GM18498 (cell line): ENCODE data around the gene HOXD13.

ENCODE experiments used
- ATAC-seq: cut with Tn5 transposase; IDR thresholded peaks from one replicate; pipeline ENCODE4 v1.9.1; 2021; ENCODE audit warnings: mild to moderate bottlenecking, moderate library complexity; ENCODE audit not compliant: unreplicated experiment

HOXD13 gene

GRCh38 chr2:176105078-176105729 lies 12.7 kb downstream of the HOXD13 start:
- no peak for ATAC-seq

- no peak for ATAC-seq
Observed at GRCh38 chr2:176105730-176106580, 13.4 kb downstream of the HOXD13 start.

DNA sequence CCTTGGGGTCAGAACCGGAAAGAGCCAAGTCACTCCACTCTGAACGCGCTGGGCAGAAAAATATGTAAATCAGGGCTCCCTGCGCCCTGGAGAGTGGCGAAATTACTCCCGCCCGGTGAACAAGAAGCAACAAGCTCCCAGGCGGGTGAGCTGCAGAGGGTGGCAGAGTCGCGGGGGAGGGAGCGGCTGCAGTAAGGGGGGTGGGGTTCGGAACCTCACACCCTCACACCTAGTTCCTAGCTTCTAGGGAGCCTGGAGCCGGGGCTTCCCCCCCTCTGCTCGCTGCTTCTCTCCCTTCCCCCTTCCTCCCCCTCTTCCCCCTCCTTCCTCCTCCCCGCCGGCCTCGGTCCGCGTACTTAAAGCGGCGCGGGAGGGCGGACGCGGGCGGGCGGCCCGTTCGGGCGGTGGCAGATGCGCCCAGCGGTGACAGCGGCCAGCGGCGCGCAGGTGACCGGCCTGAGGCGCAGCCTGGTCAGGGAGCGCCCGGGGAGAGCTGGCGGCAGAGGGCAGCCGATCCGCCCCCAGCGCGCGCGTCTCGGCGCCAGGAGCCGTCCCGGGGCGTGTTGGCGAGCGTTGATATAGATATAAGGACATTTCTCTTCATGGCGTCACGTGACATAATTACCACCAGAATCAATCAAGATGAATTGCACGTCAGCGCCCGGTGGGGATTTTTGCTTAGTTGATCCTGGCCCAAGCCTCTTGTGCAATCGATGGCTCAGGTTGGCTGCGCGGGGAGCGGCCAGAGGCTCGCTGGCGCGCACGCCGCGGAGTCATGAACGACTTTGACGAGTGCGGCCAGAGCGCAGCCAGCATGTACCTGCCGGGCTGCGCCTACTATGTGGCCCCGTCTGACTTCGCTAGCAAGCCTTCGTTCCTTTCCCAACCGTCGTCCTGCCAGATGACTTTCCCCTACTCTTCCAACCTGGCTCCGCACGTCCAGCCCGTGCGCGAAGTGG lies 14.3 kb downstream of the HOXD13 start, which contains the start of gene HOXD11:
TSS of gene HOXD11 (plus strand) at position 700 of the 959 bp plus-strand sequence. CDS start at position 776, 76 bp downstream.
- ATAC-seq, result no peak

DNA sequence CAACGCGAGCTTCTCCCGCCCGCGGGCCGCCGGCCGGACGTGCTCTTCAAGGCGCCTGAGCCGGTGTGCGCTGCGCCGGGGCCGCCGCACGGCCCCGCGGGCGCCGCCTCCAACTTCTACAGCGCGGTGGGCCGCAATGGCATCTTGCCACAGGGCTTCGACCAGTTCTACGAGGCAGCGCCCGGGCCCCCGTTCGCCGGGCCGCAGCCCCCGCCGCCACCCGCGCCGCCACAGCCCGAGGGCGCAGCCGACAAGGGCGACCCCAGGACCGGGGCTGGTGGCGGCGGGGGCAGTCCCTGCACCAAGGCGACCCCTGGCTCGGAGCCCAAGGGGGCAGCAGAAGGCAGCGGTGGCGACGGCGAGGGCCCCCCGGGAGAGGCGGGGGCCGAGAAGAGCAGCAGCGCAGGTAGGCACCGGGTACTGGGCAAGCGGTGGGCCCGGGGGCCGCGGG lies 15.2 kb downstream of the HOXD13 start:
- ATAC-seq, result no peak

DNA sequence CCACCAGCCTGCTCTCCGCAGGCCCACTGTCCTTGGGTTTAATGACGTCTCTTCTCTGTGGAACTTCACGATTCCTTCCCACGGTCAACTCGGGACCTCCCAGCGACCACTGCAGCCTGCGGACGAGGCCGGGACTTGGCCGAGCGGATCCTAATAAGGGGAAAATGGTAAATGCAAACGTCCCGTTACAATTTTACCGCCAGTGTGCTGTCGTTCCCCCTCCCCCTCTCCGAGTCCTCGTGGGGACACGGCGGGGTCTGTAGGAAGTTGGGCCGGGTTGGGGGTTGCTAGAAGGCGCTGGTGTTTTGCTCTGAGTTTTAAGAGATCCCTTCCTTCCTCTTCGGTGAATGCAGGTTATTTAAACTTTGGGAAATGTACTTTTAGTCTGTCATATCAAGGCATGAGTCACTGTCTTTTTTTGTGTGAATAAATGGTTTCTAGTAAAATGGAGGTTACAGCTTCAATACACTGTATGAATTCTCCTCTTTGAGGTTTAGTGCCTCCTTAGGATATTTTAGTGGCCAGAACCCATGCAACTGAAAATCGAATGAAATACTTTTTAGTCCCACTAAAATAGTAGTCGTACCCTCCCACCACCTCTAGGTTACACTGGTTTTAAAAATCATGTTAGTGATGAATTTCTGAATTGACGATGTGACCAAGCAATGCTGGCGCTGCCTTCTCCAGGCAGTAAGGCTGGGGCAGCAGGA lies 16.8 kb downstream of the HOXD13 start:
- ATAC-seq, result no peak

- ATAC-seq, result no peak
Observed at GRCh38 chr2:176109946-176110345, 17.4 kb downstream of the HOXD13 start.

- no peak for ATAC-seq
Observed at GRCh38 chr2:176110415-176111308, 18.1 kb downstream of the HOXD13 start.

DNA sequence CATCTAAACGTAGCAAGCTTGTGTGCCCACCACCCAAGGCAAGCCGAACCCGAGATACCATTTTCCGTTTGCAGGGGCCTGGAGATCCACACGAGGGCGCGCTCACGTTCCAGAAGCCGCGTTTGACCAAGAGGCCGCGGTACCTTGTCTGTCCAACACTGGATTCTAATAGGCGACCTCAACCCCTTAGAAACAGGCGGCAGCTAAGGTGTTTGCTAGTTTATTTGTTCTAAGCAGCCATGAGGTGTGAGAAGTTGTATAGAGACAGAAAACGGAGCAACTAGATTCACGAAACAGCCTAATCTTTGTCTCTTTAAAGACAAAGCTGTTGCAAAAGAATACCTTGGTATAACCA lies 18.8 kb downstream of the HOXD13 start:
- no peak for ATAC-seq

GRCh38 chr2:176111846-176112374 lies 19.4 kb downstream of the HOXD13 start:
- ATAC-seq, result no peak

- ATAC-seq, result no peak
Observed at GRCh38 chr2:176112375-176113302, 20.1 kb downstream of the HOXD13 start.

- no peak for ATAC-seq
Observed at GRCh38 chr2:176114120-176114929, 21.8 kb downstream of the HOXD13 start.

- ATAC-seq, result no peak
Observed at GRCh38 chr2:176114930-176115625, 22.6 kb downstream of the HOXD13 start.

DNA sequence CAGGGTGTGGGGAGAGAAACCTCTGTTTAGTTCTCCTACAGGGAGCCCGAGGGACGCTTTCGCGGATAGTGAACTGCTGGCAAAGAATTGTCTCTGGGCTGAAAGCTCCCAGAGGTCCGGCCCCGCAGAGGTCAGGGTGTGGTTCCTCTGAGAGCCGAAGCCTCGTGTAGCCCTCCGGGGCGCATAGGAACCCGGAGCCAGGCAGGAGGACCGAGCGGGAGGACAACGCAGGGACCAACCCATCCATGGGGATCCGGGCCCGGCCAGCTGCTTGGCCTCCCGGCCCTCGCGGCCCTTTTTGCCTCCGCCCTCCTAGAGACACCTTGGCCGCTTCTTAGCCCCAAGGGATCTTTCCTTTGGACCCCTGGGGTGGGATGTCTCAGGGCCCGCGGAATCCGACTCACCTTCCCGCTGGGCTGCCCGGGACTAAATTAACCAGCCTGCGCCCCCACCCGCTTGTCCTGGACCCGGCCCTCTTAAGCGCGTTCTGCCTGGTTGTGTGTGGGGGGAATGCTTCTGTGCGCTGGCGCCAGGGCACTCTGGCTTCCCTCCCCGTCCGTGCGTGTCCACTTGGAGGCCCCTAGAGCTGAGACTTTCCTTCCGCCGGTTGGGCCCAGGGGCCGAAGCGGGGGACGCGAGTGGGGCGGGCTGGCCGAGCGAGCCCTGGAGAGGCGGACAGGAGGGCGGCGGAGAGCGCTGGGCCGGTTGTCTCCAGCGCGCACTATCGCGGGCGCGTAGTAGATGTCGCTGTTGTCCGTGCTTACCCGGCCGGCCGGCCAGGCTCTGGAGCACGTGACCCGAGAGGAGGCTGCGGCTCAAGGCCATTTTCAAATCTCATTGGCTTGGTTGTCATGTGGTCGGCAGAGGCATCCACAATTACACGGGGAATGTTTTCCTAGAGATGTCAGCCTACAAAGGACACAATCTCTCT lies 23.6 kb downstream of the HOXD13 start, which contains the start of gene HOXD10:
TSS of gene HOXD10 (plus strand) at position 896 of the 931 bp plus-strand sequence. CDS start 56 bp downstream, outside the sequence.
- ATAC-seq, result no peak

GRCh38 chr2:176117162-176117822 lies 24.8 kb downstream of the HOXD13 start:
- no peak for ATAC-seq

DNA sequence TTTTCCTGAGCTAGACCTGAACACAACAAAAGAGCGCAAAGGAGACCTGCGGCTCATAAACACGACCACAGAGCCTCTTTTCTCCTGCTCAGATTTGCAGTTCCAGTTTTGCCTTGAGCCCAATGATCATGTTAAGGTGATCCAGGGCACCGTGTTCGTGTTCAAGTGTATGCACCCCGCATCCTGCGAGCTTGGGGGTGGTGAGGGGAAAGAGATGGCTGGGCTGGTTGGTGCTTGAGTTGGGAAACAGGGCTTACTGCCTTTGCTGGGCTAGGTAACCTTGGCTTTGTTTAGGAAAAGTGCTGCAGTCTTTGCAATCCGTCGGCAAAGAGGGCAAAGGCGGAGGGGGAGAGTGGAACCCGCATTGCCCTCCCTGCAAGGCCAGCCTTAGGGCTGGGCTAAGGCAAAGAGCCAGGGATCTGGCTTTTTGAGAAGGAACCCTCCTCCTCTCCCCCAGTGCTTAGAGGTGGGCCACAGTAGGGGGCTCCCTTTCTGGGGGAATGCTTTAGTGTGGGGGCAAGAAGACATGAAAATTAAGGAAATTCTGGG lies 25.4 kb downstream of the HOXD13 start:
- ATAC-seq, result no peak
